Muscle layer of colon (tissue), 2 donors: ENCODE data around the gene EPB41L2.

Experiments
- H3K27ac ChIP-seq: one replicate; pipeline ENCODE4 v1.7.0; 2013; ENCODE audit warnings: low read depth, mild to moderate bottlenecking, low read length, moderate library complexity
- H3K27me3 ChIP-seq, 2 donors: one replicate each; pipeline ENCODE4 v1.7.0; 2013; ENCODE audit warnings: low read length in 2 of 2, mild to moderate bottlenecking in 2 of 2; ENCODE audit not compliant: insufficient read depth in 2 of 2, control insufficient read depth in 1 of 2
- H3K36me3 ChIP-seq: one replicate; pipeline ENCODE4 v1.7.0; 2013; ENCODE audit warnings: mild to moderate bottlenecking, low read length; ENCODE audit not compliant: insufficient read depth
- H3K4me1 ChIP-seq: one replicate; pipeline ENCODE4 v1.7.0; 2013; ENCODE audit warnings: mild to moderate bottlenecking, low read length; ENCODE audit not compliant: insufficient read depth
- H3K4me3 ChIP-seq, 2 donors: one replicate each; pipeline ENCODE4 v1.7.0; 2013; ENCODE audit warnings: low read length in 2 of 2, low read depth in 1 of 2, mild to moderate bottlenecking in 1 of 2, moderate library complexity in 1 of 2
- H3K9ac ChIP-seq: one replicate; pipeline ENCODE4 v1.7.0; 2013; ENCODE audit warnings: low read length
- H3K9me3 ChIP-seq: one replicate; pipeline ENCODE4 v1.7.0; 2013; ENCODE audit warnings: mild to moderate bottlenecking, low read length
- donor health status: abdominal sarcoma.
- donor health status: Adenocarcinoma of cecum.

EPB41L2 gene

DNA sequence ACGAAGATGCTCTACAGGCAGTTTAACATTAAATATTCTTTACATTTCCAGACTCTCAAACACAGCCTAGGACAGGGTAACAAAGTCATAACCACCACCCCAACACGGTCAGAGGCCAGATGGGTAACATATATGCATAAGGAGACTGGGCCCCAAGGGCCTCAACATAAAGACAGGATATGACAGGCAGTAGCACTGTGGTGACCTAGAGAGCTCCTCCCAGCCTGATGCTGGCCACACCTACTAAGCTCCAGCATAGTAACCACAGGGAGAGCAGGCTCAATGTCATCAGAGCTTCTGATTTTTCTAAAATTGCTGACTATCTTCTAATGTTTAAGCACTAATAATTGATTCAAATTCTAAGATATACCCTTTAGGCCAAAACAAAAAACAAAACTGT, 214.1 kb downstream of the EPB41L2 start:
- Histone ChIP-seq H3K4me1 (peaks cover 9% of the 10 kb centered on the region), H3K27me3 (no peaks in the 10 kb centered on the region), H3K9me3 (no peaks in the 10 kb centered on the region), H3K4me3 (no peak overlapping the region), H3K36me3 (no peaks in the 10 kb centered on the region), H3K27ac (no peak overlapping the region), H3K9ac (no peak overlapping the region)

DNA sequence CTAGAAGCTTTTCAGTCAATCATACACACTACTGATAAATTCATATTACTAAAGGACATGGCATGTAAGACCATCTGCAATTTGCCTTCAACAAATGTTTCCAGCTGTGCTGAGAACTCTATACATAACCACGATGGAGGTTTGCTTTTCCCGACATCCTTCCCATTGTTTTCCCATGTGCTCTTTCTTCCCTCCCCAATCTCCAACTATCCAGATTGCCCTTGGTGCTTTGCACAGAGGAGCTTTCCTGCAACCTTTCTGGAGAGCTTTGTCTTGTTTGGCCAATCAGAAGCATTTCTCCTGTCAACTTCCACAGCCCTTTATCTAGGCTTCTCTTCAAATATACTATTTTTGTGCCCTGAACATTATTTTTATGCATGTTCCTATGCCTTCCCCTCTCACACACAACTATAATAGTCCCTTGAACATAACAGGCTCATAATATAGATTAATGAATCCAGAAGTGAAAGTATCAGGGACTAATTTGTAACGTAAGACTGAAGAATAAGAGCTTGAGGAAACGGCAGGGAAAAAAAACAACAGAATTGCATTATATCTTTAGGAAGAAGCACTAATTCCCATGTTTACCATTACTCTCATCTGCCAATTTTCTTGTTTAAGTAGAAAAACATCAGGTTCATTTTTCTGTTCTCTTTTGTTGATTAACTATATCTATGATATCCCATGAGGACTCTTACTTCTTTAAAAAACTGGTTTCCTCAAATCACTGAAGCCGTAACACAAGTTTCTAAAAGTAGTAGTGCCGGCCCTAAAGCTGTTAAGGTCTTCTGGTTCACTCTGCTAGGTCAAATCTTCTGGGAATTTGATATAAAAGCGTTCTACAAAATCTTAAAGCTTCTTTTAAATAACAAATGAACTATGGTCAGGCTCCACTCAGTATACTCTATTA, 215.8 kb downstream of the EPB41L2 start:
- Histone ChIP-seq H3K9me3 (no peaks in the 10 kb centered on the region), H3K27me3 (no peaks in the 10 kb centered on the region), H3K9ac (no peak overlapping the region), H3K36me3 (no peaks in the 10 kb centered on the region), H3K4me3 (no peak overlapping the region), H3K27ac (no peak overlapping the region), H3K4me1 (no peaks in the 10 kb centered on the region)

DNA sequence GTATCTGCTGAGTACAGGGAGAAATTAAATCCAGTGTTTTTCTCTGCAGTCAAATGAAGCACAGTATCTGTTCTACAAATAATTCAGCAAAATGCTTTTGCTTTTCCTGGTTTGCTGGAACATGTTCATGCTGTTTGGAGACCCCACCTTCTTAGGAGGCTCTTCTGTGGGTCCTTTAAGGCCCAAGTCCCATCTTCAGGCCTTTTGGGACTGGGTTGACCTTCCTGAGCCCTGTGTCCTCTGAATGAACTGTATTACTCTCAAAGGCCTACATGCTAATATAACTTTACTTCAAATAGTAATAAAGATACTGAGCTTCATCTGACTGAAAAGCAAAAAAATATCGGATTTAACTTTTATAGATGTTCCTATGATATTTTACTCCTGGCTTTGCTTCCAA, 216.5 kb downstream of the EPB41L2 start:
- no peaks in the 10 kb centered on the region for H3K4me1 ChIP-seq
- no peak overlapping the region for H3K27ac ChIP-seq
- H3K36me3 ChIP-seq: no peaks in the 10 kb centered on the region

DNA sequence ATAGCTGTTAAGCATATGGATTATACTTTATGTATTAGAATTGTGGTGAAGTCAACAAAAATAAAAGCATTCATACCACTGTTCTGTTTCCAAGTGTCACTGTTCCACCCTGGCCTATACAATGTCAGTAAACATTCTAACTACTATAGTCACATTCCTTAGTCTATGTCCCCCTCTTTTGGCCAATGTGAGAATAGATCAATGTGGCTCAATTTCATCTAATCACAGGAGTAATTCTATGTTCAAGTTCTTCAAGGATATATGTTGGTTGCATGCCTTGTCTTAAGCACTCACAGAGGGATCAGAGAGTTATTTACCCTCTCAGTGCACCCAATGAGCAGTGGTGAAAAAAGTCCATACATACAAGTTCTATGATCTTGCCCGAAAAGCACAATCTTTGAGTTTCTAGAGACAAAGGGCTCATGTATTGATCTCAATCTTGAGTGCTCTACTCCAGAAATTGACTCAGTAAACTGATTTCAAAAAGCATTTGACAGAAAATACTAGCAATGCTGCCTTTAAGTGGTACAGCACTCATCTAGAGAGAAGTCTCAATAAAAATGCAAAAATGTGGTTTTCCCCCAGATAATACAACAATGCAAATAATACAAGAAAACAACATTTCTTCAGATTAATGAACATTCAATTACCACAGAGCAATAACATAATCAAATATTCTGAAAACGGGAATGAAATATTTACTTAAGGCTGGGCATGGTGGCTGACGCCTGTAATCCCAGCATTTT, 219.3 kb downstream of the EPB41L2 start:
- Histone ChIP-seq H3K4me3 (no peak overlapping the region), H3K27ac (no peak overlapping the region), H3K4me1 (peaks cover 7% of the 10 kb centered on the region), H3K36me3 (no peaks in the 10 kb centered on the region), H3K9ac (no peak overlapping the region), H3K9me3 (no peaks in the 10 kb centered on the region), H3K27me3 (no peaks in the 10 kb centered on the region)

More for the DNA sequence above, 216.5 kb downstream of the EPB41L2 start:
- Histone ChIP-seq H3K9ac (no peak overlapping the region), H3K4me3 (no peak overlapping the region), H3K27me3 (no peaks in the 10 kb centered on the region), H3K9me3 (no peaks in the 10 kb centered on the region)

DNA sequence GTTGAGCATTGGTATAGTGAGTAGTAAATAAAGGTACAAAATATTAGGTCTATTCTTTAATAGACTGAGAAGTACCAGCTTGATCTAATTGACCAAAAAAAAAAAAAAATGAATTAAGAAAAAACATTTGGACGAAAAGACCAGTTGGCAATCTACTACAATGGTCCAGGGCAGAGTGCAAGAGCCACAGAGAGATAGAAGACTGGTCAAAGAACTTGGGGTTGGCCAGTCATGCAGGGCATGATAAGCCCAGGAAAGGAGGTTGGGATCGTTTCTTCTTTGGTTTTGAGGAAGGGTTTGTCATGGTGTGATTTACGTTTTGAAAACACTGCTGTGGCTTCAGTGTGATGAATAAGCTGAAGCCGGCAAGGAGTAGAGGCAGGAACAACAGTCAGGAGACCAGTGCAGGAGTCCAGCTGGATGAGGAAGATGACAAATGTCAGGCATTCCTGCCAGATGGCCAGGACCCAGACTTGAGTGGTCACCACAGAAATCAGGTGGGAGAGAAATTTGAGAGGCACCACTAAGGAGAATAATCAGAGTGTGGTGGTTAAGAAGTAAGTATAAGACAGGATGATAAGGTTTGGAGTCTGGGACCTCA, 221.8 kb downstream of the EPB41L2 start:
- Histone ChIP-seq H3K4me3 (no peak overlapping the region), H3K9me3 (no peaks in the 10 kb centered on the region), H3K9ac (no peak overlapping the region), H3K27me3 (no peaks in the 10 kb centered on the region), H3K4me1 (peaks cover 13% of the 10 kb centered on the region), H3K36me3 (no peaks in the 10 kb centered on the region), H3K27ac (no peak overlapping the region)

DNA sequence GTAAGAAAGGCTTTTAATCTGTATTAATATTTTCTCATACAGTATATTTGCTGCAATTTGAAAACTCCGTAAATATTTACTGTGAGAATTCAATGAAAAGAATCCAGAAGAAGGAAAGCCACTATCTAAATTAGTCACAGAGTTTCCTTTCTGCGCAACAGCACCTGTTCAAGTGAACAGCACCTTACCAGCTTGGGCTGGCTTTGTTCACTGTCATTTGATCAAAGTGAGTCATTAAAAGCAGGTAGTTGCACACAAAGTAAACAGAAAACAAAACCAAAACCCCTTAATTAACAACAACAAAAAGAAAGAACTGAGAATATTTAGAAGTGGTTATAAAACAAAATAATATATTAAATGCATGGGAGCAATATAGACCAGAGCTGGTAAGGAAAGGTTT, 223.0 kb downstream of the EPB41L2 start:
- no peaks in the 10 kb centered on the region for H3K27me3 ChIP-seq
- H3K27ac ChIP-seq: no peak overlapping the region

DNA sequence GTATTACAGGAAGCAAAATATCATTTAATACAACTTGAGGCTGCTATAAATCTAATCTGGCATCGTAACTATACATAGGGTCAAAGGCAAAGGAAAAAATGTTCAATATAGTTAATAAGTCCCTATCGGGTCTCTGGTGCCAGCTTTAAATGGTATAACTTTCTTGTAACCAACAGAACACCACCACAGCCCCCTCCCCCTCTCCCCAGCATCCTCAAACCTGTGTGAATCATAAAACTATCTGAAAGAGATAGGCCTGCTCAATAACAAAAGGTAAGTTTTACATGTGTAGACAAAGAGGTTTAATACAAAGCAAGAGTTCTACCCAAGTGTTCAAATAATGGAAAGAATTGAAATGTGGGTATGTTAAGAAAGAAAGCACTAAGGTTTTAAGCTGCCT, 223.7 kb downstream of the EPB41L2 start:
- Histone ChIP-seq H3K36me3 (no peaks in the 10 kb centered on the region), H3K27ac (no peak overlapping the region), H3K4me1 (peaks cover 19% of the 10 kb centered on the region), H3K27me3 (no peaks in the 10 kb centered on the region), H3K4me3 (no peak overlapping the region), H3K9me3 (no peaks in the 10 kb centered on the region), H3K9ac (no peak overlapping the region)

More for the DNA sequence above, 223.0 kb downstream of the EPB41L2 start:
- H3K4me3 ChIP-seq: no peak overlapping the region
- H3K36me3 ChIP-seq: no peaks in the 10 kb centered on the region
- no peaks in the 10 kb centered on the region for H3K9me3 ChIP-seq
- H3K9ac ChIP-seq: no peak overlapping the region
- peaks cover 19% of the 10 kb centered on the region for H3K4me1 ChIP-seq

DNA sequence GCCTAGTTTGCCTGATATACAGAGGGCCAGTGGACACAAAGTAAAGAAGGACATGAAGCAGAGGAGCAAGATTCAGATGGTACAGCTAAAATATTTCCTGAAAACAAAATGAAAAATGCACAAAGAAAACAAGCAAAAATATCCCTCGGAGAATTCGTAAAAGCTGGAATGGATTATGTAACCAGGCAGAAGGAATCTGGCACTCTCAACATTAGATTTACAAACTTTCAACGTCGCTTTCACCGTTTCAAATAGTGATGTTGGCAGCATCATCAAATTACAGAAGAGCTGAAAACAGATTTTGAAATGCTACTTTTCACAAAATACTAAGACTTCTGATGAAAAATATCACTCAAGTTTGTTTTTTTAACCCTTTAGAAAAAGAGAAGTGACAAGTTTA, 224.1 kb downstream of the EPB41L2 start:
- no peaks in the 10 kb centered on the region for H3K36me3 ChIP-seq
- H3K27ac ChIP-seq: no peak overlapping the region
- no peaks in the 10 kb centered on the region for H3K9me3 ChIP-seq
- no peaks in the 10 kb centered on the region for H3K27me3 ChIP-seq
- H3K4me3 ChIP-seq: no peak overlapping the region
- H3K9ac ChIP-seq: no peak overlapping the region
- H3K4me1 ChIP-seq: peaks cover 19% of the 10 kb centered on the region

DNA sequence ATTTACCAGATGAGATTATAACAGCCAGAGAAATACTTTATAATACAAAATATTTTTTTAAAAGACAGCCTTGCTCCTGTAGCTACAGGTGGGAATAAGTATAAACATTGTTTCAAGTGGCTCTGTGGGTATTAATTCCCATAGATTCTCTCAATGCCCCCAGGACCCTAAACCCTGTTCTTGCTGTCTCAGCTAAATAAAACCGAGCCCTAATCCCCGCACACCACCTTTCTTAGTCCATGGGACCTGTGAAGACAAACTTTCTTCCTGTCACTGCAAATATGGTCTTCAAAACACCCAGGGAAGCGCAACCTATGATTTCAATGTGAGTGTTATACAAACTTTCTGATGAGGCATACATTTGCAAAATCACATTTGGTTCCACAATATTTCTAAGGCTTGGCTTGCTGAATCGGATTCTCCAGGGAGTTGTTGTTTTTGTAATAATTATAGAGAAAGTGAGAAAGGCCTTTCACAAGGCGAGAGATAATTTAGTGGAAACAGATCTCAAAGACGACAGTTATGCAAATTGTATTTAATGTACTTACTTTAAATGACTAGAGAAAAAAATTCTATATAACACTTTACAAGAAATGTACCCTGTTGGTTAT, 224.7 kb downstream of the EPB41L2 start:
- Histone ChIP-seq H3K9me3 (no peaks in the 10 kb centered on the region), H3K9ac (no peak overlapping the region), H3K36me3 (no peaks in the 10 kb centered on the region), H3K27ac (no peak overlapping the region), H3K4me1 (peaks cover 19% of the 10 kb centered on the region), H3K4me3 (no peak overlapping the region), H3K27me3 (no peaks in the 10 kb centered on the region)

DNA sequence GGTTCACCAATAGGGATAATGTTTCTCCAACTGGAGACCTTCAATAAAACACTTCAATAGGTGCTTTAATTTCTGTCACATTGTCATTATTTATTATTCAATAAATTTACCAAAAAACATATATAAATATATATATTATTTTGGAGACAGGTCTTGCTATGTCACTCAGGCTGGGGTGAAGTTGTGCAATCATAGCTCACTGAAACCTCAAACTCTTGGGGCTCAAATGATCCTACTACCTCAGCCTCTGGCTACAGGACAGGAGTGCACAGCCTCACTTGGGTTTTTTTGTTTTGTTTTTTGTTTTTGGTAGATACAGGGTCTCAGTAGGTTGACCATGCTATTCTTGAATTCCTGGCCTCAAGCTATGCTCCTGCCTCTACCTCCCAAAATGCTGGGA, 226.0 kb downstream of the EPB41L2 start:
- H3K4me3 ChIP-seq: no peak overlapping the region
- peaks cover 19% of the 10 kb centered on the region for H3K4me1 ChIP-seq
- no peaks in the 10 kb centered on the region for H3K9me3 ChIP-seq
- H3K36me3 ChIP-seq: no peaks in the 10 kb centered on the region
- no peaks in the 10 kb centered on the region for H3K27me3 ChIP-seq
- H3K27ac ChIP-seq: no peak overlapping the region
- H3K9ac ChIP-seq: no peak overlapping the region

DNA sequence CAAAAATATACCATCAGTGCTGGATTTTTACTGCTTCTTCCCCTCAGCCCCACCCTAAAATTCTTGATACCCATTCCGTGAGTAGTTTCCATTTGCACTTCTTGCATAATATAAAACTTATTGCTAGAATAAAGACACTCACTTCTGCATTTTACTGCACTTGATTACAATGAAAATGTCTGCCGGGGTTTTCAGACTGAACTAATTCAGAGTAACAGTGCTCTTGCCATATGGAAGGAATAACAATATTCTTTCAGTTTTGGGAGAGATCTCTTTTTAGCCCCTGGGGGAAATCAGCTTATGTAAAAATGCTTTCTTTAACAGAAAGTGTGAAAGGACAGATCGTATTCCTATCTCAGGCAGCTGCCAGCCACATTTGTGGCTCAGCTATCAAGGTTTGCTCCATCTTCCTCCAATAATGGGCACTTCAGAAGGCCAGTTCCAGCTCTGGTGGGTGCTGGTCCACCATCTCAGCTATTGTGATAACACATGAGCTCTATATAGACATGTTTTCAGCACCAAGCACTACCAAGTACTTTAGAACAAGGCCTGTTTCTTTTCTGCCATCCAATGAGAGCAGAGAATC, 226.9 kb downstream of the EPB41L2 start:
- Histone ChIP-seq H3K4me3 (no peak overlapping the region), H3K4me1 (peaks cover 19% of the 10 kb centered on the region), H3K27ac (no peak overlapping the region), H3K9ac (no peak overlapping the region), H3K27me3 (no peaks in the 10 kb centered on the region), H3K36me3 (no peaks in the 10 kb centered on the region), H3K9me3 (no peaks in the 10 kb centered on the region)
